Measurements from ENCODE around the gene CLOCK. TPM values are rescaled to one million over a fixed set of nuclear protein-coding genes. Genes with fewer than 3 reads are reported as not detected.
"Not testable (repeated sequence)": the region's sequence is repeated elsewhere in the genome, so short reads cannot be mapped to it uniquely, and the experiment has no call there.

CLOCK gene
- total and polyA plus RNA-seq, 5 donors, result 12.2 to 44.8 (median 34.9) TPM

DNA sequence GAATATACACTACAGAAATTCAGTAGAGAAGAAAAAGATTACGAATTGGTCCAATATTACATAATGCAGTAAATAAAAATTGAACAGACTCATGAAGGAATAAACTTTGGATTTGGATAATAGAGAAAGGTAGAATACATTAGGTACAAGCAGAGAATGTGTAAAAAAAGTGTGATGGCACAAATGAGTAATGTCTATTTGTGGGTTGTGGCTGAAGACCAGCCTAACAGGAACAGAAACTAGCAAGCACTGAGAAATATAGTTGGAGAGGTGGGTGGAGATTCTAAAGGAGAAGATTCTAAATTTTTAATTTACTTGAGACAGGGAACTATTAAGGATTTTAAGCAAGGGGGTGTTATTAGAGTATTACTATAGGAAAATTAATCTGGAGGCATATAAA, 15.2 kb upstream of the CLOCK start:
- Histone ChIP-seq H3K27me3 (ENCODE audit: control insufficient read depth, insufficient read depth) (no peaks in the 10 kb centered on the region), H3K27ac (ENCODE audit: low read length) (no peak overlapping the region), H3K4me3 (ENCODE audit: low read length) (no peak overlapping the region), H3K9me3 (ENCODE audit: control insufficient read depth, low read length) (no peaks in the 10 kb centered on the region), H3K4me1 (ENCODE audit: control insufficient read depth, insufficient read depth, low read length) (no peaks in the 10 kb centered on the region)
- 96% methylated on average over 1 of the region's 1 CpG for WGBS
- no peak for DNase-seq
- intact Hi-C loops (cut with DNase I), result no loop called here
- ATAC-seq, result no peak

DNA sequence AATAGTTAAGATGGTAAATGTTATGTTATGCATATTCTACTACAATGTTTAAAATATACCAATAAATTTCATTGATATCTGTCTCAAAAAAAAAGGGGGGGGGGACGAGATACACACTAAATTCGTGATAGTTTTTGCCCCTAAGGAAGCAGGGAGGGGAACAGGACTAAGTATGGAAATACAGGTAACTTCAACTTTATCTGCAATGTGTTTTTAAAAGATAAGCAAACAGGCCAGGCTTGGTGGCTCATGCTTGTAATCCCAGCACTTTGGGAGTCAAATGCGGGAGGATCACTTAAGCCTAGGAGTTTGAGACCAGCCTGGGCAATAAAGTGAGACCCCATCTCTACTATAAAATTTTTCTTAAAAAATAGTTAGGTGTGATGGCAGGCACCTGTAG, 13.4 kb upstream of the CLOCK start:
- Histone ChIP-seq H3K9me3 (ENCODE audit: control insufficient read depth, low read length) (no peaks in the 10 kb centered on the region), H3K4me3 (ENCODE audit: low read length) (no peak overlapping the region), H3K4me1 (ENCODE audit: control insufficient read depth, insufficient read depth, low read length) (no peaks in the 10 kb centered on the region), H3K27me3 (ENCODE audit: control insufficient read depth, insufficient read depth) (no peaks in the 10 kb centered on the region), H3K27ac (ENCODE audit: low read length) (no peak overlapping the region)
- DNase-seq (no peak), ATAC-seq (no peak)
- intact Hi-C loops (cut with DNase I), result no loop called here
- WGBS, result 74% methylated on average over 3 of the region's 3 CpGs

DNA sequence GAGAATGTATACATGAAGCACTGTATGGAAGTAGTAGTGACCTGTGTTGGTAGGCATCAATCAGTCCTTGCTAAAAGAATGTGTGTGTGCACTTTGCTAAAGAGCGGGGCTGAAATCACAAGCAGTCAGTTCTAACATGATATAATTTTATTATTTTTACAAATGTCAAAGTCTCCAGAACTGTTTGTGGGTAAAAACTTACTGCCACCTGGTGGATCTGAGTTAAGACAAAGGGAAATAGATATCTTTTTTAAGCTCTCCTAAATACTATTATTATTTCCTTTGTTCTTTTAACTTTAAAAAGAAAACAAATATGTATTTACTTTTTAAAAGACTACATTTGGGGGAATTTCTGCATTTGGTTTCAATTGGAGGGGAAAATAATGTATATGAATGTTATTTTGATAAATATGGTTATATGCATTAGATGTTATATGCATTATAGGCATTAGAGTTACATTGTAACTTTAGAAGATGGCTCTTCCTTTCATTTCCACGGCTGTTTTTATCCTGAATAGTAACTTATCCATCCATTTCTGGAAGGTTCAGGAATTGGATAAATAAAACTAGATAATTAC, 7.8 kb upstream of the CLOCK start:
- DNase-seq, result no peak
- Histone ChIP-seq H3K4me3 (ENCODE audit: low read length) (no peak overlapping the region), H3K27me3 (ENCODE audit: control insufficient read depth, insufficient read depth) (no peaks in the 10 kb centered on the region), H3K9me3 (ENCODE audit: control insufficient read depth, low read length) (no peaks in the 10 kb centered on the region), H3K4me1 (ENCODE audit: control insufficient read depth, insufficient read depth, low read length) (no peaks in the 10 kb centered on the region), H3K27ac (ENCODE audit: low read length) (no peak overlapping the region)
- no peak for ATAC-seq
- intact Hi-C loops (cut with DNase I), result loop anchor here in 1 of 4 donors (5.0 kb wide), 1 partner anchor 207 kb away; the partner anchor contains the start of gene SRD5A3
- 40% methylated on average over 2 of the region's 2 CpGs for WGBS

DNA sequence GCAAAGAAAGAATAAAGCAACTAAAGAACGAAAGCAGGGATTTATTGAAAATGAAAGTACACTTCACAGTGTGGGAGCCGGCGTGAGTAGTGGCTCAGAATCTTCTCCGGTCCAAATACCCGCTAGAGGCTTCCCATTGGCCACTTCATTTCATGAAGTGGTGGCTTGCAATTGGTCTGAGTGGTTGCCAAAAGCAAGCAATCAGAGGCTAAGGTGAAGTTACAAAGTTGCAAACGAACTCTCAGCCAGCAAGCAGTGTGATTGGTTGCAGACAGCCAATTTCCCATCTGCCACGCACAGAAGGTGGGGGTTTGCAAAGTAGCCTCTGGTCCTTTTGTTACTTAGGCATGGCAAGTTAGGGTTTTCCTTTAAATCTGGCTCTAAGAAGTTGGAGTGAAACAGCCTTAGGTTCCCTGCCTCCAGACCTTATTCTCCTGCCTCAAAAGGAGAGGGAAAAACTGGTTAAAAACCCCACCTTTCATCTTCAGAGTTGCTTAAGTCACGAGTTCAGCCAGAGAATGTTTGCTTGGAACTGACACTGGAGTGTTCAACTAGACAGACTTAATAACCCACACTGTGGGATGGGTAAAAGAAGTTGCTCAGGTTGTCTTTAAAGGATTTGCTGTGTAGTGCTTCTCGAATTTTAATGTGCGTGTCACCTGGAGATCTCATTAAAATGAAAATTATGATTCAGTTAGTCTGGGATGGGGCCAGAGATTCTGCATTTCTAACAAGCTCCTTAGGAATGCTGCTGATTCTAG, 6.9 kb upstream of the CLOCK start:
- intact Hi-C loops (cut with DNase I), result loop anchor here in 1 of 4 donors (5.0 kb wide), 1 partner anchor 206 kb away; the partner anchor contains the start of gene SRD5A3
- DNase-seq (peak in 2 of 3 donors; percentile 28 to 53), ATAC-seq (peak; percentile 62 to 80)
- Histone ChIP-seq H3K27me3 (ENCODE audit: control insufficient read depth, insufficient read depth) (no peaks in the 10 kb centered on the region), H3K9me3 (ENCODE audit: control insufficient read depth, low read length) (no peaks in the 10 kb centered on the region), H3K27ac (ENCODE audit: low read length) (no peak overlapping the region), H3K4me3 (ENCODE audit: low read length) (peak overlapping the region; percentile 41), H3K4me1 (ENCODE audit: control insufficient read depth, insufficient read depth, low read length) (no peaks in the 10 kb centered on the region)
- WGBS, result 62% methylated on average over 10 of the region's 10 CpGs

DNA sequence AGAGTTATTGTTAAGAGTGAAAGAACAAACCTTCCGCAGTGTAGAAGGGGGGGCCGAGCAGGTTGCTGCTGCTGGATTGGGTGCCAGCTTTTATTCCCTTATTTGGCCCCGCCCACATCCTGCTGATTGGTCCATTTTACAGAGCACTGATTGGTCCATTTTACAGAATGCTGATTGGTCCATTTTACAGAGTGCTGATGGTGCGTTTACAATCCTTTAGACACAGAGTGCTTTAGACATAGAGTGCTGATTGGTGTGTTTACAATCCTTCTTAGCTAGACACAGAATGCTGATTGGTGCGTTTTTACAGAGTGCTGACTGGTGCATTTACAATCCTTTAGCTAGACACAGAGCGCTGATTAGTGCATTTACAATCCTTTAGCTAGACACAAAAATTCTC, 5.3 kb upstream of the CLOCK start:
- WGBS, result 88% methylated on average over 6 of the region's 6 CpGs
- not testable (repeated sequence) for DNase-seq; H3K27me3 ChIP-seq (ENCODE audit: control insufficient read depth, insufficient read depth); H3K4me3 ChIP-seq (ENCODE audit: low read length); H3K4me1 ChIP-seq (ENCODE audit: control insufficient read depth, insufficient read depth, low read length); H3K9me3 ChIP-seq (ENCODE audit: control insufficient read depth, low read length); H3K27ac ChIP-seq (ENCODE audit: low read length); ATAC-seq
- intact Hi-C loops (cut with DNase I), result loop anchor here in 1 of 4 donors (5.0 kb wide), 1 partner anchor 205 kb away; the partner anchor contains the start of gene SRD5A3

DNA sequence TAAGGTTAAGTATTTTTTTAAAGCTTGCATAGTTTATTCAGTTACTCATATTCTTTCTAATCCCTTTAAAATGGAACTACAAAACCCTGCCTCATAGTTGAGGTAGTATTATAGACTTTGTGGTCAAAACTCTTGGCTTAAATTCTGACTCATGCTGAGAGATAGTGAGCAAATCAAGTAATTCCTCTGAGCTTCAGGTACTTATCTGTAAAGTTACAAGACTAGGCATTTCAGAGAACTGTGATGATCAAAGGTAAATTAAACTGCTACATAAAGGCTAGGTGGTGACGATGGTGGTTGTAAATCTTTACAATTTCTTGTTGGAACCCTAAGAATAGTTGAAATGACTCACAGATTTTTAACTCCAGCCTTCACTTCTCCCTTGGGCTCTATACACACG, 3.2 kb upstream of the CLOCK start:
- no peak for ATAC-seq
- no peaks in the 10 kb centered on the region for H3K27me3 ChIP-seq (ENCODE audit: control insufficient read depth, insufficient read depth)
- no peaks in the 10 kb centered on the region for H3K9me3 ChIP-seq (ENCODE audit: control insufficient read depth, low read length)
- DNase-seq, result no peak
- no peak overlapping the region for H3K4me3 ChIP-seq (ENCODE audit: low read length)
- H3K4me1 ChIP-seq (ENCODE audit: control insufficient read depth, insufficient read depth, low read length), result no peaks in the 10 kb centered on the region
- intact Hi-C loops (cut with DNase I), result loop anchor here in 2 of 4 donors (5.0 kb wide), 1 partner anchor 203 kb away; the partner anchor contains the start of gene SRD5A3 (in 2 of the 2)
- 83% methylated on average over 2 of the region's 2 CpGs for WGBS
- no peak overlapping the region for H3K27ac ChIP-seq (ENCODE audit: low read length)

DNA sequence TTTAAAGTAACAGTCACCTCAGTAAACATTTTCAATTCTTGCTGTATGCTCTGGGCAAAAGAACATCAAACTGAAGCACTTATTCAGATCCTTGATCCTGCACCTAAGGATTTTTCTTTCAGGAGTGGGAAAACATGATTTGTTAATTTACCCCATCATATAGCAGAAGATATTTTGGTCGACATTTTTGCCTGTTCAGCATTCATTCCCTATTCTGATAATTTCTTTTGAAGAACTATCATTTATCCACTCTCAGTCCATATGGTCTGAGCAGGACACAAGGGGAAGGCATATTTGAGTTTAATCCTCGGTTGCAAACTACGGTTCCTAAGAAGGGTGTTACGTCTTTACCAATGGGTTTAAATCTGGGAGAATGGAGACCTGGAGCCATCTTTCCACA, 1.2 kb upstream of the CLOCK start:
- Histone ChIP-seq H3K9me3 (ENCODE audit: control insufficient read depth, low read length) (no peaks in the 10 kb centered on the region), H3K4me3 (ENCODE audit: low read length) (no peak overlapping the region), H3K27me3 (ENCODE audit: control insufficient read depth, insufficient read depth) (no peaks in the 10 kb centered on the region), H3K4me1 (ENCODE audit: control insufficient read depth, insufficient read depth, low read length) (no peaks in the 10 kb centered on the region), H3K27ac (ENCODE audit: low read length) (no peak overlapping the region)
- intact Hi-C loops (cut with DNase I), result loop anchor here in 1 of 4 donors (5.0 kb wide), 1 partner anchor 201 kb away; the partner anchor contains the start of gene SRD5A3
- 78% methylated on average over 4 of the region's 4 CpGs for WGBS
- ATAC-seq, result no peak
- DNase-seq, result no peak

DNA sequence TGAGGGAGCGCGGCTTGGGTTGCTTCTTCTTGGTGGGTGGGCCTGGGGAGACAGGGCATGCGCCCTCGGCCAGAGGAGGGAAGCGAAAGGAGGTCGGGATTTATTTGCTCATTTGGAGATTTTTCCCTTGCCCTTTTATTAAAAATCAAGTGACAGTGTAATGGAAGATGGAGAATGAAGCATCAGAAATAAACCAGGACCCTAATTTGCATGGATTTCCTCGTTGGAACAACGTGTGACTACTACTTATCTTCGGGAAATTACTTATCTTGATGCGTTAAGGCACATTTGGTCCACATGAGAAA, 709 bp upstream of the CLOCK start:
- Histone ChIP-seq H3K27me3 (ENCODE audit: control insufficient read depth, insufficient read depth) (no peaks in the 10 kb centered on the region), H3K9me3 (ENCODE audit: control insufficient read depth, low read length) (no peaks in the 10 kb centered on the region), H3K27ac (ENCODE audit: low read length) (peak overlapping the region; percentile 75), H3K4me3 (ENCODE audit: low read length) (peak overlapping the region; percentile 95), H3K4me1 (ENCODE audit: control insufficient read depth, insufficient read depth, low read length) (no peaks in the 10 kb centered on the region)
- peak; percentile 20 to 27 for ATAC-seq
- WGBS, result under 1% methylated on average over 10 of the region's 10 CpGs
- DNase-seq, result peak in 1 of 3 donors; percentile 74
- intact Hi-C loops (cut with DNase I), result loop anchor here in 1 of 4 donors (5.0 kb wide), 1 partner anchor 200 kb away; the partner anchor contains the start of gene SRD5A3

DNA sequence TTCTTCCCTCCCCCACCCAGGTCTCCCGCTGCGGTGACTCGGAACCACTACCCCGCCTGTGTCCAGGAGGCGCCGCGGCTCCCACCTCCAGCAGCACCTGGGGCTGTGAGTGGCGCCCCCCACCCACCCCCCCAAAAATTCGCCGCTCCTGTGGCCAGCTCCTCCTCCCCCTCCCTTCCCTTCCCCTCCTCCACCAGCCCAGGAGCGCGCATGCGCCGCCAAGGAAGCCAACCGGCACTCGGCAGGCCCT, 278 bp downstream of the CLOCK start:
- H3K9me3 ChIP-seq (ENCODE audit: control insufficient read depth, low read length), result no peaks in the 10 kb centered on the region
- intact Hi-C loops (cut with DNase I), result loop anchor here in 1 of 4 donors (5.0 kb wide), 1 partner anchor 199 kb away; the partner anchor contains the start of gene SRD5A3
- H3K27me3 ChIP-seq (ENCODE audit: control insufficient read depth, insufficient read depth), result no peaks in the 10 kb centered on the region
- peak overlapping the region; percentile 75 for H3K27ac ChIP-seq (ENCODE audit: low read length)
- peak overlapping the region; percentile 95 for H3K4me3 ChIP-seq (ENCODE audit: low read length)
- peak; percentile 91 to 92 for ATAC-seq
- H3K4me1 ChIP-seq (ENCODE audit: control insufficient read depth, insufficient read depth, low read length), result no peaks in the 10 kb centered on the region
- DNase-seq, result peak in 1 of 3 donors; percentile 87
- under 1% methylated on average over 16 of the region's 16 CpGs for WGBS

DNA sequence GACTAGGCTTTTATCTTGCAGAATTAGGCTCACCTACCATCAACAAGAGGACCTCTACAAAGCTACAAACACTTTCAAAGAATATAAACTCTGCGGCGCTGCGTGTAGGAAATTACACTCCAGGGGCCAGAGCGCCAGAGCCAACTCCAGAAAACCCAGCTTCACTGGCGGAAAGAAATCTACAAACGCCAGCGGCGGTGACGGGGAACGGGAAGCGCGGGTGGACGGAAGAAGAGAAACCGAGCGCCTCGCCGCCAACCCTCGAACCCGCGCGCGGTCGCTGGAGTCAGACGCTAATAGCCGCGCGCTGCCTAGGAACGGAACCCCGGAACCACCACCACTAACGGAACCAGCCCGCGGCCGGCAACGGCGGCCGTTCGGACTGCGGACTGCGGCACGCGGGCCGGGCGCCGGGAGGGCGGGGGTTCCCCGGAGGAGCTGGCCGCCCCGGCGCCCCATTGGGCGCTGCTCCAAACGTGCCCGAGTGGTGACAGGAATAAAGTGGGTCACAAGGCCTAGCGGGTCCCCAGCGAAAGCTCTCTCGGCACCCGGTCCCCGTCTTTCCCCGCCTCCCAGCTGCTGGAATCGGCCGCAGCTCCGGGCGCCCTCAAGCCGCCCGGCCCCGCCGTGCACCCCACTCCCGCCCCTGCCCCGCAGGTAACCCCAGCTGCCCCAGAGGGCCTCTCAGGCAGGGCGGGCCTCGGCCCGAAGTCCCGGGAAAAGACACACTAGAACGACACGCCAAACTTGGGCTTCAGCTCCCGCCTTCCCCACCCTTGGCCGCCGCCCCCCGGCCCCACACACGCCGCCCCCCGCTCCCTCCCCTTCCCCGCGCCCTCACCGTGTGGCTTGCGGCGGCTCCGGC, 836 bp downstream of the CLOCK start:
- H3K4me1 ChIP-seq (ENCODE audit: control insufficient read depth, insufficient read depth, low read length), result no peaks in the 10 kb centered on the region
- intact Hi-C loops (cut with DNase I), result loop anchor here in 1 of 4 donors (5.0 kb wide), 1 partner anchor 199 kb away; the partner anchor contains the start of gene SRD5A3

More for the DNA sequence above, 836 bp downstream of the CLOCK start:
- WGBS, result under 1% methylated on average over 87 of the region's 87 CpGs
- Histone ChIP-seq H3K27me3 (ENCODE audit: control insufficient read depth, insufficient read depth) (no peaks in the 10 kb centered on the region), H3K9me3 (ENCODE audit: control insufficient read depth, low read length) (no peaks in the 10 kb centered on the region), H3K27ac (ENCODE audit: low read length) (peak overlapping the region; percentile 63), H3K4me3 (ENCODE audit: low read length) (peak overlapping the region; percentile 95)
- peak; percentile 80 to 85 for ATAC-seq
- DNase-seq, result peak; percentile 84 to 95 (median 94)
